ENCODE data around the gene EPAS1.
A peak's percentile ranks its signal among the peaks of the same experiment; 100 is the strongest.

Gene EPAS1

DNA sequence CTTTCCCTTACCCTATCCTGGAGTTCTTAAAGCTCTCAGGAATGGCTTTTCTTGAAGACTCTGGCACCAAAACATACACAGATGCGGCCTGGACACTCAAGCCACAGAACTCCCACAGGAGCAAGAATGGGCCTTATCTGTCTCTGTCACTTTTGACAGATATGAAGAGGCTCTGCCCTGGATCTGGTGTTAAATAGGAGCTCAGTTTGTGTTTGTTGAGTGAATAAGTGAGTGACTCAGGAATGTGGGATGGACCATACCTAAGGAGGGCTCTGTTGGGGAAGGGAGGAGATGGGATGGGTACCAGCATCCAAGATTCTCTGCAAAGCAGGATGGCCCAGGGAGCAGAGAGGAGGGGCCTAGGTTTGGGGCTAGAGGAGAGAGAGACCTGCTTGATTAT is 33.9 kb upstream of the EPAS1 start:
- H3K4me3 ChIP-seq (ENCODE audit: low read depth, low read length): no peak overlapping the region
- no peak for TF ChIP-seq CTCF (conservative IDR thresholded peaks at IDR 0.05; ENCODE audit: low read depth, low read length)
- DNase-seq (ENCODE audit: low read depth): no peak

GRCh38 chr2:46264447-46264846 is 32.8 kb upstream of the EPAS1 start:
- no peak for DNase-seq (ENCODE audit: low read depth)
- no peak overlapping the region for H3K4me3 ChIP-seq (ENCODE audit: low read depth, low read length)
- TF ChIP-seq CTCF (conservative IDR thresholded peaks at IDR 0.05; ENCODE audit: low read depth, low read length): no peak

GRCh38 chr2:46266134-46266533 is 31.1 kb upstream of the EPAS1 start:
- no peak overlapping the region for H3K4me3 ChIP-seq (ENCODE audit: low read depth, low read length)
- no peak for TF ChIP-seq CTCF (conservative IDR thresholded peaks at IDR 0.05; ENCODE audit: low read depth, low read length)
- DNase-seq (ENCODE audit: low read depth): no peak

- H3K4me3 ChIP-seq (ENCODE audit: low read depth, low read length): no peak overlapping the region
- DNase-seq (ENCODE audit: low read depth): peak; percentile 56
- no peak for TF ChIP-seq CTCF (conservative IDR thresholded peaks at IDR 0.05; ENCODE audit: low read depth, low read length)
These were observed 29.6 kb upstream of the EPAS1 start for GRCh38 chr2:46267616-46268015.

GRCh38 chr2:46268196-46268595 is 29.0 kb upstream of the EPAS1 start:
- no peak overlapping the region for H3K4me3 ChIP-seq (ENCODE audit: low read depth, low read length)
- DNase-seq (ENCODE audit: low read depth): peak; percentile 56
- no peak for TF ChIP-seq CTCF (conservative IDR thresholded peaks at IDR 0.05; ENCODE audit: low read depth, low read length)

GRCh38 chr2:46269001-46269400 is 28.2 kb upstream of the EPAS1 start:
- TF ChIP-seq CTCF (conservative IDR thresholded peaks at IDR 0.05; ENCODE audit: low read depth, low read length): no peak
- H3K4me3 ChIP-seq (ENCODE audit: low read depth, low read length): no peak overlapping the region
- DNase-seq (ENCODE audit: low read depth): peak; percentile 64

GRCh38 chr2:46269544-46270273 is 27.5 kb upstream of the EPAS1 start:
- no peak overlapping the region for H3K4me3 ChIP-seq (ENCODE audit: low read depth, low read length)
- no peak for TF ChIP-seq CTCF (conservative IDR thresholded peaks at IDR 0.05; ENCODE audit: low read depth, low read length)
- peak; percentile 67 for DNase-seq (ENCODE audit: low read depth)
